ENCODE measurements around the gene CELA2B.

- TF ChIP-seq CTCF (conservative IDR thresholded peaks at IDR 0.05; ENCODE audit: low read length): no peak
- TF ChIP-seq EZH2phosphoT487 (IDR thresholded peaks at IDR 0.05; ENCODE audit: borderline replicate concordance, low read depth, low read length): no peak
Observed at GRCh38 chr1:15519625-15520024, 43.7 kb downstream of the CELA2B start.

All from OCI-LY7 (cell line).